ENCODE measurements around the gene MND1.

The MND1 gene

GRCh38 chr4:153344131-153345011 is at the start of gene MND1:
Gene MND1 (plus strand): TSS chr4:153344688. CDS start chr4:153344738, 50 bp downstream.
- DNase-seq (ENCODE audit: low spot score), result peak; percentile 93
- in situ Hi-C loops (cut with MboI; ENCODE audit: low pct_unique_long_range_greater_than_20kb, low sequenced_read_pairs, unreplicated experiment), result loop anchor here (10.0 to 25.0 kb wide), 3 partner anchors 230 to 418 kb away; partner anchors contain the start of gene RNF175
- peak; percentile 84 for TF ChIP-seq CTCF (IDR thresholded peaks at IDR 0.05; ENCODE audit: extremely low read depth, insufficient read depth, missing control alignments)

- no peak for TF ChIP-seq CTCF (IDR thresholded peaks at IDR 0.05; ENCODE audit: extremely low read depth, insufficient read depth, missing control alignments)
- DNase-seq (ENCODE audit: low spot score), result no peak
- in situ Hi-C loops (cut with MboI; ENCODE audit: low pct_unique_long_range_greater_than_20kb, low sequenced_read_pairs, unreplicated experiment), result no loop called here
These were observed 49.2 kb upstream of the MND1 start for GRCh38 chr4:153295131-153295755.

GRCh38 chr4:153296040-153296823 is 48.3 kb upstream of the MND1 start:
- no peak for TF ChIP-seq CTCF (IDR thresholded peaks at IDR 0.05; ENCODE audit: extremely low read depth, insufficient read depth, missing control alignments)
- DNase-seq (ENCODE audit: low spot score), result no peak
- in situ Hi-C loops (cut with MboI; ENCODE audit: low pct_unique_long_range_greater_than_20kb, low sequenced_read_pairs, unreplicated experiment), result no loop called here

- no peak for DNase-seq (ENCODE audit: low spot score)
- TF ChIP-seq CTCF (IDR thresholded peaks at IDR 0.05; ENCODE audit: extremely low read depth, insufficient read depth, missing control alignments), result no peak
- in situ Hi-C loops (cut with MboI; ENCODE audit: low pct_unique_long_range_greater_than_20kb, low sequenced_read_pairs, unreplicated experiment), result no loop called here
These were observed 47.4 kb upstream of the MND1 start for GRCh38 chr4:153297116-153297515.

- DNase-seq (ENCODE audit: low spot score), result no peak
- in situ Hi-C loops (cut with MboI; ENCODE audit: low pct_unique_long_range_greater_than_20kb, low sequenced_read_pairs, unreplicated experiment), result loop anchor here (25.0 kb wide), 1 partner anchor 473 kb away; no protein-coding TSS in a partner anchor
- no peak for TF ChIP-seq CTCF (IDR thresholded peaks at IDR 0.05; ENCODE audit: extremely low read depth, insufficient read depth, missing control alignments)
These were observed 33.7 kb upstream of the MND1 start for GRCh38 chr4:153310793-153311192.

GRCh38 chr4:153314915-153315314 is 29.6 kb upstream of the MND1 start:
- TF ChIP-seq CTCF (IDR thresholded peaks at IDR 0.05; ENCODE audit: extremely low read depth, insufficient read depth, missing control alignments), result no peak
- DNase-seq (ENCODE audit: low spot score), result no peak
- in situ Hi-C loops (cut with MboI; ENCODE audit: low pct_unique_long_range_greater_than_20kb, low sequenced_read_pairs, unreplicated experiment), result loop anchor here (25.0 kb wide), 1 partner anchor 478 kb away; no protein-coding TSS in a partner anchor

Data from GM13977 (cell line).